HG02981 (cell line): ENCODE data around the gene UVSSA.
"Not testable (repeated sequence)": the region's sequence is repeated elsewhere in the genome, so short reads cannot be mapped to it uniquely, and the experiment has no call there.

Experiments
- ATAC-seq: cut with Tn5 transposase; IDR thresholded peaks from one replicate; pipeline ENCODE4 v1.9.1; 2021; ENCODE audit warnings: mild to moderate bottlenecking, moderate library complexity; ENCODE audit not compliant: unreplicated experiment

Gene UVSSA

GRCh38 chr4:1329408-1330371 is 17.3 kb upstream of the UVSSA start:
- ATAC-seq: no peak

- ATAC-seq: no peak
Observed at GRCh38 chr4:1330761-1331590, 16.0 kb upstream of the UVSSA start.

DNA sequence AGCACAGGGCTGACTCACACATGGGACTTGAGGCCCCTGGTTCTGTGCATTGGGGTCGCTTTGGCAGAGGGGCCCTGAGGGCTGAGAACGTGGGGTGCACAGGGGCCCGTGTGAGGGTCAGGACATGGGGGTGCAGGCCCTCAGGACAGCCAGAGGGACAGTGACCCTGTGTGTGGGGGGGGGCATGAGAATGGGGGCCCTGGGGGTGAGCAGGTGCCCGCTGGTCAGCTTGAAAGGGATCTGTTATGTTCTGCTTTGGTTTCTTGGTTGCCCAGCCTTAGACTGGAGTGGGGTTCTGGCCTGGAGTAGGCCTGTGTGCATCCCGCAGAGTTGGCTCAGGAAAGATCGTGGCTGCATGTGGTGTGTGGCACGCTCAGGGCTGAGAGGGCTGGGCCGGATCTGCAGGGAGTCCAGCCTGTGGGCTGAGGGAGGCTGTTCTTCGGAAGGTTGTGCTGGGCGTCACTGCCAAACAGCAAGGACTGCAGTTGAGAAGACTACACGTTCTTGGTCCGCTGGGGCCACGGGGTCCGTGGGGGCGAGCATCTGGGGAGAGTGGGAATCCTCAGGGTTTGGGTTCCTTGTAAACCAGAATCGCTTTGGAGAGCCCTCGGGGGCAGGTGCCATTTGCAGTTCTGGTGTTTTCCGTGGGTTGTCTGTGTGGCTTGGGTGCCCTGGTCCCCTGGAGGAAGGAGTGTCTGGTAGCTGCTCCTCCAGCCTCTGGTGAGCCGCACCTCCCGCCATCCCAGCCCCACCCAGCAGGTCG is 15.2 kb upstream of the UVSSA start:
- ATAC-seq: no peak

GRCh38 chr4:1332686-1333085 is 14.3 kb upstream of the UVSSA start:
- ATAC-seq: no peak

DNA sequence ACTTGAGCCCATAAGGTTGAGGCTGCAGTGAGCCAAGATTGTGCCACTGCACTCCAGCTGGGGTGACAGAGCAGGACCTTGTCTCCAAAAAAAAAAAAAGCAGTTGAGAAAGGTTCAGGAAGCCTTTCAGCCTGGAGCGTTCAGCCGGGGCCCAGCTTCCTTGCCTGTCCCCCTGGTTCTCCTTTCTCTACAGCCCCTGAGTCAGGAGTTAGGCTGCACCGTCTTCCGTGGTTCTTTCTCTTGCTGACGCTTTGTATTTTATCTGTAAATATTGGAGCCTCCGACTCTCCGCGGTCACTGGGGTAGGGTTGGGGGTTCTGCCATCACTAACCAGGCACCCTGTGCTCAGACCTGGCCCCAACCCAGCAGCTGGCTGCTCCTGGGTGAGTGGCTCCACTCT is 13.8 kb upstream of the UVSSA start:
- ATAC-seq: no peak

DNA sequence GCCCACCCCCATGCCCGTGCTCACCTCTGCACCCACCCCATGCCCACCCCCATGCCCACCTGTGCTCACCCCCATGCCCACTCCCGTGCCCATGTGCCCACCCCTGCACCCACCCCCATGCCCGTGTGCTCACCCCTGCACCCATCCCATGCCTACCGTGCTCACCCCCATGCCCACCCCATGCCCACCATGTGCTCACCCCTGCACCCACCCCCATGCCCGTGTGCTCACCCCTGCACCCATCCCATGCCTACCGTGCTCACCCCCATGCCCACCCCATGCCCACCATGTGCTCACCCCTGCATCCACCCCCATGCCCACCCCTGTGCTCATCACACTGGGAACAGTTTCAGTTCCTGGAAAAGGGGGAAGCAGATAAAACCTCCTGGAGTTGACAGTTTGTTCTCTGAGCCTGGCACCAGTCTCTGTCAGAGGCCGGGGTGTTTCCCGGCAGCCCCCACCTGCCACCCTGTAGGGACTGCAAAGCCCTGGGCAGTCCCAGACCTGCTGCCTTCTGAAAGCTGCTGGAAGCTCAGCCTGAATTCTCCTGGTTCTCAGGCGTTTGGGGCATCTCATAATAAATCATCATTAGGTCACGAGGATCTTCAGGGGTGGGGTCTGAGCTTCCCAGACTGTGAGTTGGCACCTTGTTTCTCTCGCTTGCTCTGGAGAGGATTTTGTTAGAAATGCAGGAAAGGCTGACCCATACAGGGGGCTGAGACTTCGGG is 13.0 kb upstream of the UVSSA start:
- not testable (repeated sequence) for ATAC-seq

DNA sequence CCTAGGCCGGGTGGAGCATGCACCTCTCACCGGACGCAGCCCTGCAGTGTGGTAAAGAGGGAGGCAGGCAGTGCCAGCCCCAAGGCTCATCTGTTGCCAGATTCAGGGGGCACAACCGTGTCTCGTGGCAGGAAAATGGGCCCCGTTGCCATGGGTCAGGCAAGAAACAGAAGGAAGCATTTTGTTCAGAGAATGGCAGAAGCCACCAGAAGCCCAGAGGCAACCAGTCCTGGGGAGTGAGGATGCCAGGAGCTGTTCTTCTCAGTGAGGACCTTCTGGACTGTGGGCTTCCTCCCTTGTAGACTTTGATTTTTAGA is 12.5 kb upstream of the UVSSA start:
- no peak for ATAC-seq

- not testable (repeated sequence) for ATAC-seq
Observed at GRCh38 chr4:1335193-1335883, 11.7 kb upstream of the UVSSA start.

DNA sequence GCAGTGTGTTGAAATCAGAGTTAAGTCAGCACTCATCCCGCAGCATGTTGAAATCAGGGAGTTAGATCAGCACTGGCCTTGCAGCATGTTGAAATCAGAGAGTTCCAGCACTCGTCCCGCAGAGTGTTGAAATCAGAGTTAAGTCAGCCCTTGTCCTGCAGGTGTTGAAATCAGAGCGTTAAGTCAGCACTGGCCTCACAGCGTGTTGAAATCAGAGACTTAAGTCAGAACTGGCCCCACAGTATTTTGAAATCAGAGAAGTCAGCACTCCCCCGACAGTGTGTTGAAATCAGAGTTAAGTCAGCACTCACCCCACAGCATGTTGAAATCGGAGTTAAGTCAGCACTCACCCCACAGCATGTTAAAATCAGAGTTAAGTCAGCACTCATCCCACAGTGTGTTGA is 10.9 kb upstream of the UVSSA start:
- ATAC-seq: no peak

GRCh38 chr4:1337376-1337831 is 9.6 kb upstream of the UVSSA start:
- ATAC-seq: no peak

DNA sequence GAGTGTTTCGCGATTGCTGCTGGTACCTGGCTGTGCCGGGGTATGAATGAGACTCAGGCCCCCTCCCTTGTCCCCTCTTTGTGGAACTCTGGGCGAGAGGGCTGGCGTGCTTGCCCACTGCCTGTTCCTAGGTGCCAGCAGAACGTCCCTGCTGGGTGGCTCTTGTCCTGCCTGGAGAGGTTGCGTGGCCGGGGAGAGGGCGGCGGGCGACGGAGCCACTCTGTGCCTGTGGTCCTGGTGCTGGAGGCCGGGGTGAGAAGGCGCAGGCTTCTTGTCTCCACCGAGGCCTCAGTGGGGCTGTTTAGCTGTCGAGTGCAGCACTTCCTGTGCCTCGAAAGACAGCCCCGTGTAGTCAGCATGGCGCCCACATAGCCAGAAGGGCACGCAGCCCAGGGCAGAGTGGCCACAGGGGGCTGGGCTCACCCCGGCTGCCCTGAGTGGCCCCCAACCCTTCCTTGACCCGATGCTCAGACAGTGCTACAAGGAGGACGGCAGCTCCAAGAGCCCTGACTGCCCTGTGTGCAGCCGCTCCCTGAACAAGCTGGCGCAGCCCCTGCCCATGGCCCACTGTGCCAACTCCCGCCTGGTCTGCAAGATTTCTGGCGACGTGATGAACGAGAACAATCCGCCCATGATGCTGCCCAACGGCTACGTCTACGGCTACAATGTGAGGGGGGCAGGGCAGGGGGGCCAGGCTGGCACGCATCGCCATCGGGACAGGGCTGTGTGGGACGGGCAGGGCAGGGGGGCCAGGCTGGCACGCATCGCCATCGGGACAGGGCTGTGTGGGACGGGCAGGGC is 8.9 kb upstream of the UVSSA start:
- no peak for ATAC-seq

GRCh38 chr4:1338752-1339414 is 8.1 kb upstream of the UVSSA start:
- ATAC-seq: no peak

GRCh38 chr4:1339489-1339888 is 7.5 kb upstream of the UVSSA start:
- ATAC-seq: no peak

DNA sequence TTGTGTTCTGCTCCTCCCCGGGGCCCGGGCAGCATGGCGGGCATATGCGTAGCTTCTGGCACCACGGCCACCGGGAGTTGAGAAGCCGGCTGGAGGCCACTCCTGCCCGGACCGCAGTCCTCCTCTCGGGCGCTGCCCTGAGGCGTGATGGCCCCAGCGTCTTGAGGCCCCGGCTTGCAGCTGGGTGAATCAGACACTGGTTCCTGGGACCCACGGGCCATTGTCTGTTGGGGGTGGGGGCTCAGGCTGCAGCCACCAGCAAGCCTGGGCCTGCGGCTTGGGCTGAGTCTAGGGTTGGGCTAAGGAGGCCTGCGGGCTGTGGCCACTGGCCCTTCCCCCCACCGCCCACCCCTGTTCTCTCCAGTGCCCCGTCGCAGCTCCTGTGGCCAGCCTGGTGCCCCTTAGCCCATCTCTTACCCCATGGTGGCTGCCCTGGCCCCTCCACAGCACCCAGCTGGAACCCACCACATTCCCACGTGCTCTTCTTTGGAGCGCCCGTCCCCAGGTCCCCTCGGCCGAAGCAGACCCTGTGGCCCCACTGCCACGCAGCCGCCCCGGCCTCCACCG is 6.7 kb upstream of the UVSSA start:
- no peak for ATAC-seq

DNA sequence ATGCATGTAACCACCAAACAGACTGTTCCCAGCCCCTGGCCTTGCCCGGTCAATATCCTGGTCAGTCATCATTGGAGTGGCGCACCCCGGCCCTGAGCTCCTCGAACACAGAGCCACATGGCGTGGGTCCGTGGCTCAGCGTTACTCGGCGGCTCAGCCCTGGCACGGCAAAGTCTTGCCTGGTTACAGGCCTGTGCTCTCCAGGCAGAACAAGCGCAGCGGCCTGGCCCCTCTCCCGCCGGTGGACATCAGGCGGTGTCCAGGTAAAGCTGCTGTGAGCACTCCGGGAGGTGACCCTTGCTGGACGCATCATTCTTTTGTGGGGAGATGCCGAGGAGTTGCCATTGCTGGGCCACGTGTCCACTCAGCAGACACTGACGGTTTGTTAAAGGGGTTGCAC is 6.1 kb upstream of the UVSSA start:
- no peak for ATAC-seq

DNA sequence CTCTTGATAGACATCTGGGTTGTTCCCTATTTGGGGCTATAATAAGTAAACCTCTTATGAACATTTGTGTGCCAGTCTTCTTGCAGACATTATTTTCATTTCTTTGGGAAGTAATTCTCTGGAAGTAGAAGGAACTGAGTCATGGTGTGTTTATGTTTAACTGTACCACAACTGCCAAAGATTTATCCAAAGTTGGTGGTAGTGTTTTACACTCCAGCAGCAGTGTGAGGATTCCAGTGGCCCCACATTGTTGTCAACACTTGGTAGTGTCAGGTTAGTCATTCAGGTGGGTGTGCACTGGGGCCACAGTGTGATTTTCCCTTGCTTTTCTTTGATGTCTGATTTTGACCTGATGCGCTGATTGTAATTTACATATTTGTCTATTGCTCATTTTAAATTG is 5.0 kb upstream of the UVSSA start:
- ATAC-seq: no peak

DNA sequence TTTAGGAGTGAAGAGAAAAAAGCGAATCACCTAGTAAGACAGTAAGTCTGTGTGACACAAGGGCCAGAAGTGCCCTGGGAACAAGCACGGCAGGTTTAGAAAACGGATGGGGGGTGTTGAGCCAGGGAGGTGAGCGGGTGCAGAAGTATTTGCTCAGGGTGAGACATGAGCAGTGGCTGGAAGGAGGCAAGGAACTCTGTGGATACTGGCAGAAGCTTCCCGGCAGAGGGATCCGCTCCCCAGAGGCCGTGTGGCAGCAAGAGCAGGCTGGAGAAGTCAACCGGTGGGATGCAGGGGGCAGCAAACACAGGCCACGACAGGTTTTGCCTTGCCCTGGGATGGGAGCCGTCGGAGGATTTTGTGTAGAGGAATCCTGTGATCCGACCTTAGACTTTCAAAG is 2.3 kb upstream of the UVSSA start:
- no peak for ATAC-seq
